C1 segment of cervical spinal cord (tissue), 14 donors: ENCODE results near the gene PAXIP1.
A peak's percentile ranks its signal among the peaks of the same experiment; 100 is the strongest.

ENCODE experiments used
- DNase-seq, 14 donors: peaks; one replicate each; lab custom pipeline; 2025; lab: John Stamatoyannopoulos, UW

Gene PAXIP1

GRCh38 chr7:154913638-154914307, 89.2 kb downstream of the PAXIP1 start:
- peak in 13 of 14 donors; percentile 19 to 86 (median 74) for DNase-seq

GRCh38 chr7:154912871-154913637, 89.9 kb downstream of the PAXIP1 start:
- peak in 1 of 14 donors; percentile 87 for DNase-seq

- no peak for DNase-seq
Observed at GRCh38 chr7:154911862-154912455, 91.0 kb downstream of the PAXIP1 start.

- no peak for DNase-seq
Observed at GRCh38 chr7:154911411-154911810, 91.5 kb downstream of the PAXIP1 start.

- no peak for DNase-seq
Observed at GRCh38 chr7:154910977-154911376, 91.9 kb downstream of the PAXIP1 start.

- no peak for DNase-seq
Observed at GRCh38 chr7:154910125-154910524, 92.8 kb downstream of the PAXIP1 start.

GRCh38 chr7:154909241-154910105, 93.5 kb downstream of the PAXIP1 start:
- no peak for DNase-seq

- DNase-seq, result no peak
Observed at GRCh38 chr7:154907651-154908620, 95.0 kb downstream of the PAXIP1 start.

- DNase-seq, result no peak
Observed at GRCh38 chr7:154906736-154907355, 96.1 kb downstream of the PAXIP1 start.

GRCh38 chr7:154906201-154906600, 96.7 kb downstream of the PAXIP1 start:
- no peak for DNase-seq

GRCh38 chr7:154905615-154906014, 97.3 kb downstream of the PAXIP1 start:
- DNase-seq, result no peak

- DNase-seq, result no peak
Observed at GRCh38 chr7:154905146-154905545, 97.8 kb downstream of the PAXIP1 start.

GRCh38 chr7:154903083-154903731, 99.7 kb downstream of the PAXIP1 start:
- DNase-seq, result peak in 3 of 14 donors; percentile 13 to 37 (median 27)

GRCh38 chr7:154902600-154903082, 100.3 kb downstream of the PAXIP1 start:
- DNase-seq, result peak in 6 of 14 donors; percentile 11 to 32 (median 22)

- no peak for DNase-seq
Observed at GRCh38 chr7:154899862-154900261, 103.1 kb downstream of the PAXIP1 start.

GRCh38 chr7:154898973-154899855, 103.7 kb downstream of the PAXIP1 start:
- DNase-seq, result no peak

GRCh38 chr7:154896076-154896475, 106.8 kb downstream of the PAXIP1 start:
- DNase-seq, result no peak
